Amygdala (tissue), 56 donors: ENCODE results near the gene SLC28A1.
"Not testable (repeated sequence)": the region's sequence is repeated elsewhere in the genome, so short reads cannot be mapped to it uniquely, and the experiment has no call there.

Experiments
- DNase-seq, 56 donors: peaks; one replicate each; lab custom pipeline; 2025; lab: John Stamatoyannopoulos, UW

SLC28A1 gene

GRCh38 chr15:84983294-84983693 lies 98.8 kb downstream of the SLC28A1 start:
- DNase-seq = no peak

- no peak for DNase-seq
Observed at GRCh38 chr15:84983711-84984110, 99.2 kb downstream of the SLC28A1 start.

- DNase-seq = no peak
Observed at GRCh38 chr15:84985158-84985557, 100.7 kb downstream of the SLC28A1 start.

- DNase-seq = not testable (repeated sequence)
Observed at GRCh38 chr15:84987351-84987750, 102.9 kb downstream of the SLC28A1 start.

- DNase-seq = no peak
Observed at GRCh38 chr15:84987949-84988624, 103.6 kb downstream of the SLC28A1 start.

- no peak for DNase-seq
Observed at GRCh38 chr15:84988909-84989644, 104.6 kb downstream of the SLC28A1 start.

- no peak for DNase-seq
Observed at GRCh38 chr15:84990507-84990906, 106.0 kb downstream of the SLC28A1 start.

GRCh38 chr15:84991014-84991712 lies 106.7 kb downstream of the SLC28A1 start:
- no peak for DNase-seq

GRCh38 chr15:84992157-84992944 lies 107.9 kb downstream of the SLC28A1 start:
- DNase-seq = no peak
